HG02642 (cell line): ENCODE results near the gene NFIX.

Experiments
- ATAC-seq: cut with Tn5 transposase; IDR thresholded peaks from one replicate; pipeline ENCODE4 v1.9.1; 2021; ENCODE audit warnings: mild to moderate bottlenecking; ENCODE audit not compliant: unreplicated experiment, poor library complexity

The NFIX gene

GRCh38 chr19:13135068-13136062 lies 140.1 kb downstream of the NFIX start:
- ATAC-seq, result no peak

- no peak for ATAC-seq
Observed at GRCh38 chr19:13137290-13137794, 142.1 kb downstream of the NFIX start.

DNA sequence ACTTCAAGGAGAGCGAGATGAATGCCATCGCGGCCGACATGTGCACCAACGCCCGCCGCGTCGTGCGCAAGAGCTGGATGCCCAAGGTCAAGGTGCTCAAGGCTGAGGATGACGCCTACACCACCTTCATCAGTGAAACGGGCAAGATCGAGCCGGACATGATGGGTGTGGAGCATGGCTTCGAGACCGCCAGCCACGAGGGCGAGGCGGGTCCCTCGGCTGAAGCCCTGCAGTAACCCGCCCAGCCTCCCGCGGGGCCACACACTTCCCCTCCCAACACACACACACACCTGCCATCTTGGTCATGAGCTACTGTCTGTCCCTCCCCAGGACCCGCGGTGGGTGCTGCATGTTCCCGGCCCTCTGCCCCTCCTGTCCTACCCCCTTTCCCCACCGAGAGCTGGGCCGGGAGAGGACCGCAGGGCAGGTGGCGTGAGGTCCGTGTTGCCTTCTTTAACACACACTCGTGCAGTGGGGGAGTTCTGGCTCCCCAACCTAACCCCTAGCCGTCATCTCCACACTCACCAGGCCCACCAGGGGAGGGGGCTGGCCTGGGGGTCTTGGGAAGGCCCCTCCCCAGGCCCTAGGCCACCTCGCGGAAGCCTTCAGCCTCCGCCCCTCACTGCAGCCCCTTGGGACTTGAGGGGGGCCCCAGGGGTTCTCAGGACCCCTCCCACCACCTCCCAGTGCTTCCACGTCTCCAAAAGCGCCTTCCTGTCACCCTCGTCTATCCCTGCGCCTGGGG lies 143.1 kb downstream of the NFIX start:
- no peak for ATAC-seq

DNA sequence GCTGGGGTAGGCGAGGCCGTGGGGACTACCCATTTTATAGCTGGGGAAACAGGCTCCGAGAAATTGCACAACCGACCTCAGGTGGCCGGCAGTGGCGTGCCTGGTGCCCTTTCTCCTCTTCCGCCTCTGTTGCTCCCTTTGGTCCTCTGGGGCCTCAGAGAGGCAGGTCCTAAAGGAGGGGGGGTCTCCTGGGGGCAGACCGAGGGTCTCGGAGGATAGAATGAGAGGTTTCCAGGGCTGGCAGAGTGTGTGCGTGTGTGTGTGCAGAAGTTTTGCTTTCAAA lies 143.6 kb downstream of the NFIX start:
- no peak for ATAC-seq

DNA sequence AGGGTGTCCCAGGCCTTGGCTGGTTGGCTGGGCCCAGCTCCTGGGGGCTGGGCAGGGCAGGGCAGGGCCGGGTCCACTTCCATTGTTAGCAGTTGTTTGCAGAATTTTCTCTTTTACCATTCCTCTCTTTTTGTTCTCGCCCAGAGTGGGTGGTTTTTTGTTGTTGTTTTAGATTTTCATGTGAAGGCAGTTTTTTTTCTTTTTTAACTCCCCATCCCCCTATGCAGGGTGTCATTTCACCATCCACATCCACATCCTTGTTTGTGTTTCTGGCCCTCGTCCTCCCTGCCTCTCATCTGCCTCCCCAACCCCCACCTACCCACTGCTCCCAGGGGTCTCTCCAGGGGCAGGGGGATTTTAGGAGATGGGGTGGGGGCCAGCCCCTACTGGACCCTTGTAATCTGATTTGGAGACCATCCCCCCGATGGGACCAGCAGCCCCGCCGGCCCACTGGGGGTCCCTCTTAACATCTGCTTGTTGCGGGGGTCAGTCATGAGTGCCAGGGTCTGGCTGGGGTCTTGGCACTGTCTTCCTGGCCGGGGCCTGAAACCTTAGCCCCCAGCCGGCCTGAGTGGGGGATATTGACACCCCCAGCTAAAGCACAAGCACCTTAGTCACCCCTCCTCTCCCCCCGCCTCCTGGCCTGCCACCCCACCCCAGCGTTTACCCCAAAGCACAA lies 144.5 kb downstream of the NFIX start:
- ATAC-seq, result no peak

DNA sequence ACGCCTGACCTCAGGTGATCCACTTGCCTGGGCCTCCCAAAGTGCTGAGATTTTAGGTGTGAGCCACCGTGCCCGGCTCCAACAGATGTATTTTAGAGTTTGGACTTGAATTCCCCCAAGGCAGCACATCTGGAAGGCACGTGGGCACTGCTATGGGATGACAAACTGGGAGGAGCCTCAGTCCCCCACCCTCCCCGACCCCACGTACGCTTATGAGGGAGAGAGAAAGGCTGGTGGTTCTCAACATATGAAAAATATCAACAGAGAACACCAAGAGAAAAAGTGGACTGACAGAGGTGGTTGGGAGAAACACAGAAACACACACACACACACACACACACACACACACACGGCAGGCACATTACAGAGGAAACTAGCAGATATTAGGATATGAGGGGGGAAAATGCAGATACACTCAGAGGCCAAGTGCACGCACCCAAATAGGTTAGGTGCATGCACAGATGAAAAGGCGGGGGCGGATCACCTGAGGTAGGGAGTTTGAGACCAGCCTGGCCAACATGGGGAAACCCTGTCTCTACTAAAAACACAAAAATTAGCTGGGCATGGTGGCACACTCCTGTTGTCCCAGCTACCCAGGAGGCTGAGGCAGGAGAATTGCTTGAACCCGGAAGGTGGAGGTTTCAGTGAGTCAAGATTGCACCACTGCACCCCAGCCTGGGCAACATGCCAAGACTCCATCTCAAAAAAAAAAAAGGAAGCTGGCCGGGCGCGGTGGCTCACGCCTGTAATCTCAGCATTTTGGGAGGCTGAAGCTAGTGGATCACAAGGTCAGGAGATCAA lies 151.7 kb downstream of the NFIX start:
- no peak for ATAC-seq
